ENCODE measurements around the gene KIAA0319L. TPM values are rescaled to one million over a fixed set of nuclear protein-coding genes. Genes with fewer than 3 reads are reported as not detected.

The KIAA0319L gene
- polyA plus RNA-seq, 1 donor (not counting 4 experiments of a cell fraction or from before 2014, with no cell fraction given), result 23.8 TPM

GRCh38 chr1:35453031-35453430 is 104.2 kb downstream of the KIAA0319L start:
- no peak for TF ChIP-seq CTCF (optimal IDR thresholded peaks at IDR 0.05 in 1 of 3, IDR thresholded peaks at IDR 0.05 in 1 of 3, conservative IDR thresholded peaks at IDR 0.05 in 1 of 3; ENCODE audit: extremely low read depth in 1 of 3, insufficient read depth in 2 of 3, low read length in 3 of 3)
- no peak for TF ChIP-seq EZH2 (IDR thresholded peaks at IDR 0.05; ENCODE audit: low read length)
- Histone ChIP-seq H3K9me3 (ENCODE audit: control insufficient read depth, low read depth, low read length) (no peaks in the 10 kb centered on the region), H3K27me3 (ENCODE audit: control insufficient read depth, extremely low read depth, insufficient read depth, low read length) (no peaks in the 10 kb centered on the region), H3K9ac (ENCODE audit: control insufficient read depth, extremely low read depth, insufficient read depth, low read length) (no peak overlapping the region), H3K4me2 (ENCODE audit: control insufficient read depth, extremely low read depth, insufficient read depth, low read depth, low read length) (no peak overlapping the region), H3K4me3 (ENCODE audit: control insufficient read depth in 2 of 3, extremely low read depth in 1 of 3, insufficient read depth in 2 of 3, low read depth in 1 of 3, low read length in 3 of 3) (no peak overlapping the region), H2AFZ (ENCODE audit: control insufficient read depth, low read length) (no peak overlapping the region), H3K79me2 (ENCODE audit: control insufficient read depth, insufficient read depth, low read length) (no peaks in the 10 kb centered on the region), H3K36me3 (ENCODE audit: control insufficient read depth in 2 of 2, extremely low read depth in 1 of 2, insufficient read depth in 2 of 2, low read length in 2 of 2) (peaks cover 16% of the 10 kb centered on the region in 2 experiments), H3K9me1 (ENCODE audit: control insufficient read depth, extremely low read depth, insufficient read depth, low read length) (peaks cover 2% of the 10 kb centered on the region), H3K4me1 (ENCODE audit: control insufficient read depth, extremely low read depth, insufficient read depth, low read length) (peaks cover 22% of the 10 kb centered on the region), H4K20me1 (ENCODE audit: control insufficient read depth, extremely low read depth, insufficient read depth, low read length) (no peaks in the 10 kb centered on the region), H3K27ac (ENCODE audit: control insufficient read depth, insufficient read depth, low read length) (no peak overlapping the region)
- FAIRE-seq (no peak), DNase-seq (ENCODE audit: low read depth, low spot score) (no peak)
- dilution Hi-C loops (cut with MboI; ENCODE audit: extremely low pct_ligation_motif_present, low sequenced_read_pairs), result no loop called here

GRCh38 chr1:35452106-35452774 is 105.0 kb downstream of the KIAA0319L start:
- dilution Hi-C loops (cut with MboI; ENCODE audit: extremely low pct_ligation_motif_present, low sequenced_read_pairs), result no loop called here
- FAIRE-seq (peak; percentile 75), DNase-seq (ENCODE audit: low read depth, low spot score) (no peak)
- no peak overlapping the region for H3K27ac ChIP-seq (ENCODE audit: control insufficient read depth, insufficient read depth, low read length)
- H2AFZ ChIP-seq (ENCODE audit: control insufficient read depth, low read length), result no peak overlapping the region
- no peak overlapping the region for H3K4me2 ChIP-seq (ENCODE audit: control insufficient read depth, extremely low read depth, insufficient read depth, low read depth, low read length)
- no peak overlapping the region for H3K9ac ChIP-seq (ENCODE audit: control insufficient read depth, extremely low read depth, insufficient read depth, low read length)
- no peaks in the 10 kb centered on the region for H3K79me2 ChIP-seq (ENCODE audit: control insufficient read depth, insufficient read depth, low read length)
- no peaks in the 10 kb centered on the region for H4K20me1 ChIP-seq (ENCODE audit: control insufficient read depth, extremely low read depth, insufficient read depth, low read length)
- H3K9me3 ChIP-seq (ENCODE audit: control insufficient read depth, low read depth, low read length), result no peaks in the 10 kb centered on the region
- peaks cover 16 to 18% of the 10 kb centered on the region in 2 experiments for H3K36me3 ChIP-seq (ENCODE audit: control insufficient read depth in 2 of 2, extremely low read depth in 1 of 2, insufficient read depth in 2 of 2, low read length in 2 of 2)
- peak in 1 of 3 experiments; percentile 3 for TF ChIP-seq CTCF (optimal IDR thresholded peaks at IDR 0.05 in 1 of 3, IDR thresholded peaks at IDR 0.05 in 1 of 3, conservative IDR thresholded peaks at IDR 0.05 in 1 of 3; ENCODE audit: extremely low read depth in 1 of 3, insufficient read depth in 2 of 3, low read length in 3 of 3)
- no peak for TF ChIP-seq EZH2 (IDR thresholded peaks at IDR 0.05; ENCODE audit: low read length)
- no peak overlapping the region for H3K4me3 ChIP-seq (ENCODE audit: control insufficient read depth in 2 of 3, extremely low read depth in 1 of 3, insufficient read depth in 2 of 3, low read depth in 1 of 3, low read length in 3 of 3)
- peaks cover 26% of the 10 kb centered on the region for H3K4me1 ChIP-seq (ENCODE audit: control insufficient read depth, extremely low read depth, insufficient read depth, low read length)
- peaks cover 2% of the 10 kb centered on the region for H3K9me1 ChIP-seq (ENCODE audit: control insufficient read depth, extremely low read depth, insufficient read depth, low read length)
- no peaks in the 10 kb centered on the region for H3K27me3 ChIP-seq (ENCODE audit: control insufficient read depth, extremely low read depth, insufficient read depth, low read length)

Data from keratinocyte (primary cell).